ENCODE measurements around the gene BRCA1.
A peak's percentile ranks its signal among the peaks of the same experiment; 100 is the strongest.

DNA sequence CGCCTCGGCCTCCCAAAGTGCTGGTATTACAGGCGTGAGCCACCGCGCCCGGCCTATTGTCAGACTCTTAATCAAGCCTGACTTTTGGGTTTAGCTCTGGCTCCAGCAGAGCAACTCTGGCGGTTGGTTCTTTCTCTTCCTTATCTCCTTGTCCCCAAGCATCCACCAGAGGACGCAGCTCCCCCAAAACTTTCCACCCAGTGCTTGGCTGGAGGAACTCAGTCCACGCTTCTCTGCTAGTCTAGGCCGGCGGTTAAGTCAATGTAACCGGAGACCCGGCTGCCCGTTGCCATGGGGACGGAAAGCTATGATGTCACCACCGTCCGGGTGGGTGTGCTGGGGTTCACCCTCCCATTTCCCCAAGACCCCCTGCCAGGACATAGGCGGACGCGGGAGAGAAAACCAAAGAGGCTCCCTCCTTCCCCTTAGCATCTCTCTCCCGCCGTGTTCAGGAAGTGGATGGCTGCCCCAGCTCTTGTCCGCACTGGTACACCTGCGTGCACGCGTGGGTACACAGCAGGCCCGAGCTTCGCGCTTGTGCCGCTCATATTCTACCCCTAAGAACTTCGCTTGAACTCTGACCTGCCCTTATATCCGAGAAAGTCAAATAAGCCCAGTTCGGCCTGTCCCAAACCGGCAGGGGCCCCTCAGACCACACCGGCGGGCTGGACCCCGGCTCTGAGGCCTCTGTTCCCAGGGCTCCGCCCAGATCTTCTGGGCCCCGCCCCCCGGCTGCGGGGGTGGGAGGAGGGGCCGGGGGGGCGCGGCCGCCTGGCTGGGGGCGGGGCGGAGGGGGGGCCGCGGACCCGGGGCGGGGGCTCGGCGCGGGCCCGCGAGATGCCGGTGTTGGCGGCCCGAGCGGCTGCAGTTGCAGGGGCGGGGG lies 100.5 kb downstream of the BRCA1 start, which contains the start of gene RND2:
- TF ChIP-seq, protein P1, sequence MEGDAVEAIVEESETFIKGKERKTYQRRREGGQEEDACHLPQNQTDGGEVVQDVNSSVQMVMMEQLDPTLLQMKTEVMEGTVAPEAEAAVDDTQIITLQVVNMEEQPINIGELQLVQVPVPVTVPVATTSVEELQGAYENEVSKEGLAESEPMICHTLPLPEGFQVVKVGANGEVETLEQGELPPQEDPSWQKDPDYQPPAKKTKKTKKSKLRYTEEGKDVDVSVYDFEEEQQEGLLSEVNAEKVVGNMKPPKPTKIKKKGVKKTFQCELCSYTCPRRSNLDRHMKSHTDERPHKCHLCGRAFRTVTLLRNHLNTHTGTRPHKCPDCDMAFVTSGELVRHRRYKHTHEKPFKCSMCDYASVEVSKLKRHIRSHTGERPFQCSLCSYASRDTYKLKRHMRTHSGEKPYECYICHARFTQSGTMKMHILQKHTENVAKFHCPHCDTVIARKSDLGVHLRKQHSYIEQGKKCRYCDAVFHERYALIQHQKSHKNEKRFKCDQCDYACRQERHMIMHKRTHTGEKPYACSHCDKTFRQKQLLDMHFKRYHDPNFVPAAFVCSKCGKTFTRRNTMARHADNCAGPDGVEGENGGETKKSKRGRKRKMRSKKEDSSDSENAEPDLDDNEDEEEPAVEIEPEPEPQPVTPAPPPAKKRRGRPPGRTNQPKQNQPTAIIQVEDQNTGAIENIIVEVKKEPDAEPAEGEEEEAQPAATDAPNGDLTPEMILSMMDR (IDR thresholded peaks at IDR 0.05): peak; percentile 56 to 89 (median 80)
- peak in 1 of 2 donors; percentile 69 for TF ChIP-seq EP300 (IDR thresholded peaks at IDR 0.05)
- peak; percentile 39 to 70 for TF ChIP-seq POLR2A (IDR thresholded peaks at IDR 0.05)

Data from tibial nerve (tissue), 4 donors.